HG02798 (cell line): ENCODE measurements around the gene GALP.
"Not testable (repeated sequence)": the region's sequence is repeated elsewhere in the genome, so short reads cannot be mapped to it uniquely, and the experiment has no call there.

Source experiments
- ATAC-seq: cut with Tn5 transposase; IDR thresholded peaks from one replicate; pipeline ENCODE4 v1.9.1; 2021; ENCODE audit warnings: mild to moderate bottlenecking; ENCODE audit not compliant: unreplicated experiment, poor library complexity

Gene GALP

DNA sequence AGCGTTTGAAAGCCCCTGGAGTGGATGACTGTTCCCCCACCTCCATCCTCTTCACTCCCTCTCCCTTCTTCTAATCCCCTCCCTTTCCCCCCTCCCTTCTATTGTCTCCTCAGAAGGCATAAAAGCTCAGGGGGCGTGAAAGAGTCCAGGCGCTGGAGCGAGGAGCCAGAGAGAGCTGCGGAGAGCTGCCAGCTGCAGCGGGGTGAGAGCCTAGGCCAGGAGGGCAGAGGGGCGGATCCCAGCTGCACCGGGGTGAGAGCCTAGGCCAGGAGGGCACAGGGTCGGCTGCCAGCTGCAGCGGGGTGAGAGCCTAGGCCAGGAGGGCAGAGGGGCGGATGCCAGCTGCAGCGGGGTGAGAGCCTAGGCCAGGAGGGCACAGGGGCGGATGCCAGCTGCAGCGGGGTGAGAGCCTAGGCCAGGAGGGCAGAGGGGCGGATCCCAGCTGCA, at the start of gene GALP:
Gene GALP, plus strand, starts transcription at position 148 of the 447 bp plus-strand sequence. CDS start 1,101 bp downstream, outside the sequence.
- ATAC-seq, result not testable (repeated sequence)

DNA sequence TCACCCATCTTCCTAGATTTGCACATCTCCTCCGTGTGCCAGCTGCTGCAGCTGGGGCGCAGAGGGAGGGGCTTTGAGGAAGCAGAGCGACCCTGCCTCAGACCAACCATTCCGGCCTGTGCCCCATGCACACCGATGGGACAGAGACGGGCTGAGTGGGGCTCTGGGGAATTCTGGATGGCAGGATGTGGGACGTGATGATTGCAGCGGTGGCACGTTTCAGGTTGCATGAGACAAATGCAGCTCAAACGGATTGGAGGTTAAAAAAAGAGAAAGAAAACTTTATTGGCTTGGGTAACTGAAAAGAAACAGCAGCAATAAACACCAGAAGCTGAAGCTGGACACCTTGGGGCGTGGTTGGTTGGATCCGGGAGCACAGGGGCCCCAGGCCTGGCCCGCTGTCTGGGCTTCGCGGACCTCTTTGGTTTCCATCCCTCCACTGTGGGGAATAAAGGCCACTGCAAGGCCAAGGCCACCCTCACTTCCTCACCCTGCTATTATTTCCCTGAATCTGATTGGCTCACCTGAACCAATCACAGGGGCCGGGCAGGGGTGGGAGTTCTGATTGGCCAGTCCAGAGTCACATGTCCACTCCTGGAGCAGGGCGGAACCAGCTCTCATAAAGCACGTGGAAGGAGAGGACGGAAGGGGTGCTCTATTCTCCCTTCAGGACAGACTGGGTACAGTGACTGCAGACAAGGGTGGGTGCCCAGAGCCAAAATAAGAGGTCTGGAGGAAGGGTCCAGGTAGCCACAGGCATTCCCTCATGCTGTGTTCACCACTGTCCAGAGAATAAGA, 48.6 kb upstream of the GALP start:
- ATAC-seq, result no peak

GRCh38 chr19:56130006-56130405, 45.8 kb upstream of the GALP start:
- no peak for ATAC-seq

GRCh38 chr19:56131651-56132050, 44.2 kb upstream of the GALP start:
- ATAC-seq, result no peak

DNA sequence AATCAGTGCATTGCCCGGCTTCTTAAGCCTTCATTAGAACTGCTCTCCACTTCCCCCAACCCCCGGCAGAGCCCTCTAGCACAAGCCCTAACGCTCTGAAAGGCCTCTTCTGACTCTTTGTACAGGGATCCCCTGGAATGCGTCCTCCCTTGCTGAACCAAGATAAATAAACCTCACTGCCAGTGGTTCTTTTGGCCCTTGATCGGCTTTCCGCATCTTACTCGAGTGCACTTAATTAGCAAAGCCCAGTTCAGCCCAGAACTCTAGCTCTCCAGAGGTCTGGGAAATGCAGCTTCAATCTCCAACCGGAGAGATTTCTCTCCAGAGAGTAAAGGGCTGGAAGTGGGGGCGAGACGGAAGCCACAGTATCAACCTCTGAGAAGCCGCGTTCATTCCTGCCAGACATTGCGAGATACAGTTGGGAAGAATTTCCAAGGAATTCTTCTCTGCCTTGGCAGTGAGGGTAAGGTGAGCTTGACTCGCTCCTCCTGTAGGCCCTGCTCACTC, 43.4 kb upstream of the GALP start:
- no peak for ATAC-seq

- ATAC-seq, result no peak
Observed at GRCh38 chr19:56133858-56134653, 41.8 kb upstream of the GALP start.

- ATAC-seq, result no peak
Observed at GRCh38 chr19:56134654-56134921, 41.2 kb upstream of the GALP start.

DNA sequence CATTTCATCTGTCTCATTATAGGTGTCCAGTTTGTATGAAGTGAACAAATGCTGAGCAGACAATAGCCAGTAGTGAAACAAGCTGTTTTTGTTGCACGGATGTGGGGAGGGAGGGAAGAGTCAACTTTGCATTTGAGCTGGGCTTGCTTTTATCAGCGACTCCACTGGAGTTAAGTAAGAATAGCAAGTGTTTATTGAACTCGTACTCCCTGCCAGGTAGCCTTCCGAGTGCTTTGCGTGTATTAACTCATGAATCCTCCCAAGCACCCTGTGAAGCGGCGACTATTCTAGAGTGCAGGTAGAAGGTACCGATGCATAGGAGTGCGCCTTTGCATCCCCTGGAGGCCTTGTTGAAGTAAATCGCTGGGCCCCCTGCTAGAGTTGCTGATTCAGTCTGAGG, 39.4 kb upstream of the GALP start:
- ATAC-seq, result no peak

GRCh38 chr19:56137405-56137804, 38.4 kb upstream of the GALP start:
- ATAC-seq, result no peak

DNA sequence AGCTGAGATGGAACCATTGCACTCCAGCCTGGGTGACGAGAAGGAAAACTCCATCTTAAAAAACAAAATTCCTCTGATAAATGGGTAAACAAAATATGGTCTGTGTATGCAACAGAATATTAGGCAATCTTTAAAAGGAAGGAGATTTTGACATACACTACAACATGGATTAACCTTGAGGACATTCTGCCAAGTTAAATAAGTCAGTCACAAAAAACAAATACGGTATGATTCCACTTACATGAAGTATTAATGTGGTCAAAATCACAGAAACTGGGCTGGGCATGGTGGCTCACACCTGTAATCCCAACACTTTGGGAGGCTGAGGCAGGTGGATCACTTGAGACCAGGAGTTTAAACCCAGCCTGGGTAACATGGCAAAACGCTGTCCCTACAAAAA, 37.7 kb upstream of the GALP start:
- no peak for ATAC-seq

DNA sequence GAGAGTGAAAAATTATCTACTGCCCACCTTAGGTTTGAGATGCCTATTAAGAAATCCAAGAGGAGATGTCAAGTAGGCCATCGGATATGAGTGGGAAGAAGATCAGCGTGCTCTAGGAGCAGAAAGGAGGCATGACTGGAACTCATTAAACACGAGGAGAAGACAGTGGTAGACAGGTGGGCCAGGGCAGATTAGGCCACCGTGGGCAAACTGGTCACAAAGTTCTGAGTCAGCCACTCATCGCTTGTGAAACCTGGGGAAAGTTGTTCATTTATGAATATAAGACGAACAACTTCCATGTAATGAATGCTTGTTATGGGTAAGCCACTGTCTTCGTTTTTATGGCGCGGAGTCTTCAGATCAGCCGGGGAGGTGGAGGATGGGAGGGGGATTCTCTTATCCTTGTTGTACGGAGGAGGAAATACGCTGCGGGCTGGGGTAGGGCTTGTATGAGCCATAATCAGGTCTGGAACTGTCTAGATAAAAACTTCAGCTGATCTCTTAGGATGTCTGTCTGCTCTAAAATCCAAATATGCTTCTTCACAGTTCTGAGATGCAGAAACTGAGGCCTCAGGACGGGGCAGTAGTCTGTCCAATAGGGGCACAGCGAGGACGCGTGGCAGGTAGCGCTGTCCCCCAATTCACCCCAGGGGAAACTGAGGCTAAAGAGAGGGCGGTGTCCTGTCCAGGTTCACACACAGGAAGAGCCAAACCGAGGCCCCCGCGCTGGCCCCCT, 35.8 kb upstream of the GALP start:
- no peak for ATAC-seq

DNA sequence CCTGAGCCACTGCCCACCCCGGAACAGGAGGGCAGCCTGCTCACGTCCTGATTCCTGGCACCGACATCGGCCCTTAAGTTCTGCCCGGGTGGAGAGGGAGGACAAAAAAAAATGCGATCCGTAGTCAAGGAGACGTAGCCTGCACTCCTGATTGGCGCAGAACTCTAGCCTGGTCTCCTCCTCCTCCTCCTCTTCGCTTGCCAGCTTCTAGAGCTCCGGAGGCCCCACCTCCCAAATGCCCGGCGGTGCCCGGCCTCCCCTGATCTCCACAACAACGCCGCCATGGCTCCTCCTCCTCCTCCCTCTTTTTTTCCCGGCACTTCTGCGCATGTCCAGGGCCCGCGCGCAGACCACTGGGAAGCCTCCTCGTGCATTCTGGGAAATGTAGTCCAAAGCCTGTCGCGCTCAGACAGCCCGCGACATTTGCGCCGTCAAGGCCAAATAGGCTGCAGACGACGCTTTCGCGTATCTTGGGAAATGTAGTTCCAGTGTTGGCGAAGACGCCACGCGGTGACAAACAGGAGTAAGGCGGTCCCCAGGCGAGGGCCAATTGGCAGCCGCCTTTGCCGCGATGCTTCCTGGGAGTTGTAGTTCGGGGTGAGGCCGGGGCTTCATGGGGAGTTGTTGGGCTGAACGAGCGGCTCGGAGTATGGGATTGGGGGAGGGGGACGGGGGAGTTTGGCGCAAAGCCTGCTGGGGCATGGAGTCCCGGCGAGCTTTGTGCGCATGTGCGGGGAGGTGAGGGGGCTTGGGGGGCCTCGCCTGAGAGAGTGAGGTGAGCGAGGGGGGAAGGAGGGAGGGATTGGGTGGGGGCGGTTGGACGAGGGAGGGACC, 35.0 kb upstream of the GALP start, which contains the start of gene ZNF444:
Gene ZNF444, plus strand, starts transcription at position 705 of the 834 bp plus-strand sequence. CDS start 5,625 bp downstream, outside the sequence.
- peak; percentile 92 for ATAC-seq

DNA sequence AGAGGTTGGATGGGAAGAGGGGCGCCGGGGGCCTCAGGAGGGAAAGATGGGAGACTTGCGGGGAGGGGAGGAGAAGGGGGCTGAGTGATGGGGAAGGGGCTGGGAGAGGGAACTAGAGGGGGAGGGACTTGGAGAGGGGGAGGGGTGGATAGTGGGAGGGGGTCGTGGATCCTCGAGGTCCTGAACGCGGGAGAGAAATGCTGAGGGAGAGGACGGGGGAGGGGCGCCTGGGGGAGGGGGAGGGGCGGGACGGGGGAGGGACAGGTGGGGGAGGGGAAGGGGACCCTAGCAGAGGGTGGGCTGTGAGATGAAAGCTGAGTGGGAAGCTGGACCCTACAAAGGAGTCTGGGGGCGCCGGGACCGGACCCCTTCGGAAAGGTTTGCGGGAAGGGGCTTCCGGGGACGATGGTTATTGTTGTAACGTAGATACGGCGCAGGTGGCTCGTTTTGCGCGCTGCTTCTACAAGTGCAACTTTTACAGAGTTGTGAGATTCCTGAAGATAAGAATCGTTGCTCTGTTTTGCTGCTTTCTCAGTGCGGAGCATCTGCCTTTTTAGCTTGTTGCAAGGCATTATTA, 34.3 kb upstream of the GALP start:
- ATAC-seq, result no peak

- no peak for ATAC-seq
Observed at GRCh38 chr19:56142087-56142787, 33.6 kb upstream of the GALP start.

GRCh38 chr19:56142897-56143434, 32.8 kb upstream of the GALP start:
- ATAC-seq, result no peak

GRCh38 chr19:56144376-56144775, 31.4 kb upstream of the GALP start:
- no peak for ATAC-seq

- ATAC-seq, result no peak
Observed at GRCh38 chr19:56144831-56145230, 31.0 kb upstream of the GALP start.

DNA sequence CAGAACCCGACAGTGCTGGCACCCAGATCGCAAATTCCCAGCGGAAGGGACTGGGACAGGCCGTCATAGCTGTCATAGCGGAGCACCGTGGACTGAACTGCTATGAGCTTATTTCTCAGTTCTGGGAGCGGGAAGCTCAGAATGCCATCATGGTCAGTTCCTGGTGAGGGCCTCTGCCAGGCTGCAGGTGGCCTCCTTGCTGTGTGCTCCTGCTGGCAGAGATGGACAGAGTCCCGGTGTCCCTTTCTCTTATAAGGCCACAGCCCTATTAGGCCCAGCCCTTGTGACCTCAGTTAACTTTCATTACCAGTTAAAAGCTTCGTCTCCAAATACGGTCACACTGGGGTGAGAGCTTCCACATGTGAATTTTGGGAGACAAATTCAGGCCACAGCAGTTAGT, 30.1 kb upstream of the GALP start:
- ATAC-seq, result no peak

DNA sequence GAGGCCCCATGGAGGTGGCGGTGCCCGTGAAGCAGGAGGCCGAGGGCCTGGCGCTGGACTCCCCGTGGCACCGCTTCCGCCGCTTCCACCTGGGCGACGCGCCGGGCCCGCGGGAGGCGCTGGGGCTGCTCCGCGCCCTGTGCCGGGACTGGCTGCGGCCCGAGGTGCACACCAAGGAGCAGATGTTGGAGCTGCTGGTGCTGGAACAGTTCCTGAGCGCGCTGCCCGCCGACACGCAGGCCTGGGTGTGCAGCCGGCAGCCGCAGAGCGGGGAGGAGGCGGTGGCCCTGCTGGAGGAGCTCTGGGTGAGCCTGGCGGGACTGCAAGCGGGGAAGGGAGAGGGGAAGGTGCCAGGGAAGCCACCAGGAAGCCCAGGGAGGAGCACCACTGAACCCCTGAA, 28.9 kb upstream of the GALP start:
- no peak for ATAC-seq
